Natural killer cell (primary cell): ENCODE measurements around the gene CACNA1A. TPM values are rescaled to one million over a fixed set of nuclear protein-coding genes. Genes with fewer than 3 reads are reported as not detected.

Source experiments
- ATAC-seq, 3 donors: fragments of 150-1000 bp in 2 of 3; fragments of 200-7000 bp in 1 of 3; cut with Tn5 transposase; 1 replicate in 1 of 3; 2 replicates in 2 of 3; pipeline ENCODE4 v1.10.0; 2021; ENCODE audit warnings: mild to moderate bottlenecking in 2 of 3, moderate library complexity in 2 of 3
- DNase-seq, 2 donors: peaks; one replicate each; pipeline versions ENCODE4 v3.0.0 to v3.0.0-alpha.2; 2013 to 2021; ENCODE audit warnings: mixed read lengths in 1 of 2
- H3K27ac ChIP-seq: one replicate; pipeline ENCODE4 v1.5.1; 2013; ENCODE audit warnings: mild to moderate bottlenecking, low read length
- H3K27me3 ChIP-seq: one replicate; pipeline ENCODE4 v1.6.1; 2013; ENCODE audit warnings: low read length; ENCODE audit not compliant: control insufficient read depth, insufficient read depth
- H3K36me3 ChIP-seq: one replicate; pipeline ENCODE4 v1.6.1; 2013; ENCODE audit warnings: low read length; ENCODE audit not compliant: control insufficient read depth, insufficient read depth
- H3K4me1 ChIP-seq: one replicate; pipeline ENCODE4 v1.6.1; 2013; ENCODE audit warnings: low read length; ENCODE audit not compliant: control insufficient read depth, insufficient read depth
- H3K4me3 ChIP-seq: one replicate; pipeline ENCODE4 v1.5.1; 2013; ENCODE audit warnings: low read length
- H3K9me3 ChIP-seq: one replicate; pipeline ENCODE4 v1.6.1; 2013; ENCODE audit warnings: low read length; ENCODE audit not compliant: control insufficient read depth, insufficient read depth
- H3K27ac Mint-ChIP-seq, 2 donors: one replicate each; pipeline ENCODE4 v1.8.0; 2022; ENCODE audit warnings: mild to moderate bottlenecking in 2 of 2, mixed read lengths in 2 of 2, moderate library complexity in 1 of 2
- H3K27me3 Mint-ChIP-seq, 2 donors: one replicate each; pipeline ENCODE4 v1.8.0; 2022; ENCODE audit warnings: low read depth in 2 of 2, mixed read lengths in 2 of 2
- H3K36me3 Mint-ChIP-seq: one replicate; pipeline ENCODE4 v1.8.0; 2022; ENCODE audit warnings: mixed read lengths
- H3K4me1 Mint-ChIP-seq, 2 donors: one replicate each; pipeline ENCODE4 v1.8.0; 2022; ENCODE audit warnings: mixed read lengths in 2 of 2
- H3K4me3 Mint-ChIP-seq: one replicate; pipeline ENCODE4 v1.8.0; 2022; ENCODE audit warnings: mild to moderate bottlenecking, moderate library complexity, mixed read lengths
- H3K9me3 Mint-ChIP-seq, 2 donors: one replicate each; pipeline ENCODE4 v1.8.0; 2022; ENCODE audit warnings: mixed read lengths in 2 of 2
- WGBS: methylation state at CpG from one replicate; pipeline ENCODE4 v1.1.7; 2013; ENCODE audit warnings: missing lambda C conversion rate; ENCODE audit not compliant: insufficient coverage; 5-methylcytosine and 5-hydroxymethylcytosine counted together
- intact Hi-C: fragments of 100-400 bp; cut with micrococcal nuclease; formaldehyde crosslinking; loops from one replicate; pipeline ENCODE4 v1.14.2; 2022
- total RNA-seq, 4 donors: library from RNA; stranded (reverse); fragments of 120-200 nt in 1 of 4; gene quantifications; one replicate each; pipeline versions ENCODE4 v1.2.3 to v1.2.4, GENCODE V29; 2013 to 2022
- TF ChIP-seq, protein P1 (sequence below): fragments of 200-600 bp; IDR thresholded peaks from one replicate; pipeline ENCODE4 v1.8.0; 2022; ENCODE audit warnings: antibody characterized with exemption

CACNA1A gene
- total RNA-seq, 3 donors from 2014 or later (not counting 1 experiment from before 2014, with no cell fraction given) = 0.59 to 0.85 (median 0.75) TPM

DNA sequence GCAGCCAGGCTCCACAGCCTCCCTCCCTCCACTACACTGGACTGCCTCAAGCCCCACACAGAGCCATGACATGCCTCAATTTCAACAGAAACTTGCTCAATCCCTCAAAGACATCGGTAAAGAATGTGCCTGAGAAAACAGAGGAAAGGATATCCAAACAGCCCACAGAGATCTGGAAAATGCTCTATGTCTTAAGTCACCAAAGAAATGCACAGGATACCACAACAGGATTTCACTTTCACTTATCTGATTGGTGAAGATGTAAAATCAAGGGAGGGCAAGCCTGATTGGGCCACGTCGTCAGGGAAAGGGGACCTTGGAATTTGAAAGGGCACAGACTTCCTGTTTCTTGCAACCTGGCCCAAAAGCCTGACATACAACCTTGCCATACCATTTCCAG, 14.2 kb downstream of the CACNA1A start:
- H3K27ac Mint-ChIP-seq = no peak overlapping the region
- H3K36me3 Mint-ChIP-seq = no peaks in the 10 kb centered on the region
- H3K4me1 Mint-ChIP-seq = no peaks in the 10 kb centered on the region
- Histone ChIP-seq H3K9me3 (no peaks in the 10 kb centered on the region), H3K27me3 (no peaks in the 10 kb centered on the region), H3K4me1 (no peaks in the 10 kb centered on the region), H3K4me3 (no peak overlapping the region), H3K36me3 (no peaks in the 10 kb centered on the region), H3K27ac (no peak overlapping the region)
- intact Hi-C loops = no loop called here
- peaks cover 8 to 18% of the 10 kb centered on the region in 2 donors for H3K27me3 Mint-ChIP-seq
- TF ChIP-seq, protein P1, sequence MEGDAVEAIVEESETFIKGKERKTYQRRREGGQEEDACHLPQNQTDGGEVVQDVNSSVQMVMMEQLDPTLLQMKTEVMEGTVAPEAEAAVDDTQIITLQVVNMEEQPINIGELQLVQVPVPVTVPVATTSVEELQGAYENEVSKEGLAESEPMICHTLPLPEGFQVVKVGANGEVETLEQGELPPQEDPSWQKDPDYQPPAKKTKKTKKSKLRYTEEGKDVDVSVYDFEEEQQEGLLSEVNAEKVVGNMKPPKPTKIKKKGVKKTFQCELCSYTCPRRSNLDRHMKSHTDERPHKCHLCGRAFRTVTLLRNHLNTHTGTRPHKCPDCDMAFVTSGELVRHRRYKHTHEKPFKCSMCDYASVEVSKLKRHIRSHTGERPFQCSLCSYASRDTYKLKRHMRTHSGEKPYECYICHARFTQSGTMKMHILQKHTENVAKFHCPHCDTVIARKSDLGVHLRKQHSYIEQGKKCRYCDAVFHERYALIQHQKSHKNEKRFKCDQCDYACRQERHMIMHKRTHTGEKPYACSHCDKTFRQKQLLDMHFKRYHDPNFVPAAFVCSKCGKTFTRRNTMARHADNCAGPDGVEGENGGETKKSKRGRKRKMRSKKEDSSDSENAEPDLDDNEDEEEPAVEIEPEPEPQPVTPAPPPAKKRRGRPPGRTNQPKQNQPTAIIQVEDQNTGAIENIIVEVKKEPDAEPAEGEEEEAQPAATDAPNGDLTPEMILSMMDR = no peak
- DNase-seq = no peak
- no peak for ATAC-seq
- no peak overlapping the region for H3K4me3 Mint-ChIP-seq
- peaks cover 0 to 5% of the 10 kb centered on the region in 2 donors for H3K9me3 Mint-ChIP-seq
- WGBS = 2% methylated on average over 3 of the region's 3 CpGs

DNA sequence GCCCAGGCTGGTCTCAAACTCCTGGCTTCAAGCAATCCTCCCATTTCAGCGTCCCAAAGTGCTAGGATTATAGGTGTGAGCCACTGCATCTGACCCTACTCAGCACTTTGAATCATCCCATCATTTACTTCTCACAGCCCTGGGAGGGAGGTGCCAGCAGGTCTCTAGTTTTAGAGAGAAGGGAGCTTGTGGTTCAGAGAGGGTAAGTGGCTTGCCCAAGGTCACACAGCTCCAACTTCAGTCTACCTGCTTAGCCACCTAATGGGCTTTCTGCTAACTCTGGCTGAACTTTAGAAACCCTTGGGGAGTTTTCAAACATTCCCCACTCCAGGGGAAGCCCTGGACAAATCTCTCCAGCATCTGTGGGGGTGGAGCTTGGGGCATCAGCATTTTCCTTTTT, 18.3 kb downstream of the CACNA1A start:
- no peak overlapping the region for H3K27ac Mint-ChIP-seq
- Histone ChIP-seq H3K4me1 (no peaks in the 10 kb centered on the region), H3K27ac (no peak overlapping the region), H3K9me3 (no peaks in the 10 kb centered on the region), H3K36me3 (no peaks in the 10 kb centered on the region), H3K27me3 (no peaks in the 10 kb centered on the region), H3K4me3 (no peak overlapping the region)
- TF ChIP-seq, protein P1 = no peak
- no peaks in the 10 kb centered on the region for H3K9me3 Mint-ChIP-seq
- DNase-seq (no peak), ATAC-seq (no peak)
- H3K36me3 Mint-ChIP-seq = no peaks in the 10 kb centered on the region
- no peak overlapping the region for H3K4me3 Mint-ChIP-seq
- WGBS = 80% methylated on average over 1 of the region's 1 CpG
- H3K4me1 Mint-ChIP-seq = no peaks in the 10 kb centered on the region
- intact Hi-C loops = no loop called here
- H3K27me3 Mint-ChIP-seq = peaks cover 16 to 18% of the 10 kb centered on the region in 2 donors

DNA sequence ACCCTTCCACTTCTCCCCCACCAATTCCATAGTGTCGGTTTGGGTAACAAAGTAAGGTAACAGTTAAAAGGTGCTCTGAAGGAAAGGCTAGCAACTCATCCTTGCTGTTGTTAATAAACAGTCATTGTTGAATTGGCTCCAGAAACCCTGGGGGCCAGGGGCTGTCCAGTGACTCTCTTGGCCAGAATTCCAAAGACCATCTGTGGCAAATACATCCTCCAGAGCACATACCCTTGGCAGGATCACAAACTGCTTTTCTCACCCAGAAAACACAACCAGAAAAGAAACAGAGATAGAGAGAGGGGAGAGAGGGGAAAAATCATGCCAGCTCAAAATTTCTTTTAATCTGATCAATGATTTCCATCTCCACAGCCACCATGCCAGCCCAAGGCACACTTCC, 22.1 kb downstream of the CACNA1A start:
- no CpG with 5 or more reads among the region's 1 CpG for WGBS

DNA sequence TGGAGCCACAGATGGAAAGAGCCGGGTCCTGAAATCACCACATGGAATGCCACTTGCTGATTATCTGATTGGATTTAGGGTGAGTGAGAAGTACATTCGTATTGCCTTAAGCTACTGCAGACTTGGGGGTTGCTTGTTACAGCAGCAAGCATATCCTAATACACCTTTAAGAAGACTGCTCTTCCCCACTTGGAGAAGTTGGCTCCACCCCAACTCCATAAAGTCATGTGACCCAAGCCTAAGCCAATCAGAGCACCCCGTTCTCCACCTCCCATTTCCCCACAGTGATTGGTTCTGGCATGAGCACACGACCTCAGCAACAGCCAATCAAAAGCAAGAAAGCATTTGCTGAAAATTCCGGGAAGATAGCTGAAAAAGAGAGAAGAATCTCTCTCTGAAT, 23.1 kb downstream of the CACNA1A start:
- no peaks in the 10 kb centered on the region for H3K36me3 Mint-ChIP-seq

More for the DNA sequence above, 22.1 kb downstream of the CACNA1A start:
- ATAC-seq (no peak), DNase-seq (no peak)
- H3K4me1 ChIP-seq = no peaks in the 10 kb centered on the region
- Mint-ChIP-seq H3K4me3 (no peak overlapping the region), H3K27me3 (peaks cover 9 to 14% of the 10 kb centered on the region in 2 donors), H3K36me3 (no peaks in the 10 kb centered on the region), H3K4me1 (no peaks in the 10 kb centered on the region), H3K9me3 (peaks cover 0 to 2% of the 10 kb centered on the region in 2 donors), H3K27ac (no peak overlapping the region)
- no peaks in the 10 kb centered on the region for H3K9me3 ChIP-seq
- no peak overlapping the region for H3K4me3 ChIP-seq
- TF ChIP-seq, protein P1 = no peak
- no peaks in the 10 kb centered on the region for H3K36me3 ChIP-seq
- intact Hi-C loops = no loop called here
- no peak overlapping the region for H3K27ac ChIP-seq
- H3K27me3 ChIP-seq = no peaks in the 10 kb centered on the region

More for the DNA sequence above, 23.1 kb downstream of the CACNA1A start:
- no peak overlapping the region for H3K4me3 ChIP-seq
- H3K36me3 ChIP-seq = no peaks in the 10 kb centered on the region
- H3K27ac ChIP-seq = no peak overlapping the region
- ATAC-seq = no peak
- H3K9me3 ChIP-seq = no peaks in the 10 kb centered on the region
- H3K9me3 Mint-ChIP-seq = peaks cover 0 to 2% of the 10 kb centered on the region in 2 donors
- H3K27me3 Mint-ChIP-seq = peaks cover 9 to 14% of the 10 kb centered on the region in 2 donors
- intact Hi-C loops = no loop called here
- no peaks in the 10 kb centered on the region for H3K27me3 ChIP-seq
- WGBS = 82% methylated on average over 5 of the region's 5 CpGs
- no peak overlapping the region for H3K4me3 Mint-ChIP-seq
- no peaks in the 10 kb centered on the region for H3K4me1 Mint-ChIP-seq
- no peak for DNase-seq
- TF ChIP-seq, protein P1 = no peak
- no peak overlapping the region for H3K27ac Mint-ChIP-seq
- no peaks in the 10 kb centered on the region for H3K4me1 ChIP-seq
